Prostate gland (tissue), 2 donors: ENCODE results near the gene C16orf90.

Experiments
- CTCF ChIP-seq, 4 experiments: fragments of 200-600 bp in 2 of 4; fragments of 450-650 bp in 2 of 4; sonication (generic) in 2 of 4; IDR thresholded peaks; 1 replicate in 3 of 4; 2 replicates in 1 of 4; pipeline ENCODE4 v1.5.1; 2016 to 2019; ENCODE audit warnings: antibody characterized with exemption in 4 of 4, mild to moderate bottlenecking in 2 of 4, moderate library complexity in 2 of 4
- POLR2A ChIP-seq: fragments of 450-650 bp; IDR thresholded peaks from one replicate; pipeline ENCODE4 v1.6.1; 2016; ENCODE audit warnings: antibody characterized with exemption, mild to moderate bottlenecking

GRCh38 chr16:3495176-3495575, at the start of gene C16orf90:
- no peak for TF ChIP-seq POLR2A
- TF ChIP-seq CTCF (IDR thresholded peaks at IDR 0.05): no peak
